GM23338 (cell line): ENCODE results near the gene AOC3. TPM values are rescaled to one million over a fixed set of nuclear protein-coding genes. Genes with fewer than 3 reads are reported as not detected.

Experiments used
- ATAC-seq: fragments of 200-7000 bp; cut with Tn5 transposase; 3 replicates; pipeline ENCODE4 v1.9.1; 2020
- DNase-seq: peaks from one replicate; pipeline ENCODE4 v3.0.0-alpha.2; 2015; ENCODE audit warnings: low spot score
- H2AFZ ChIP-seq: fragments of 200-600 bp; sonication (generic); 2 replicates; pipeline ENCODE4 v1.8.0; 2016; ENCODE audit warnings: antibody characterized with exemption, mild to moderate bottlenecking, moderate library complexity
- H3F3A ChIP-seq: fragments of 200-600 bp; sonication (generic); replicated peaks from 2 replicates; pipeline ENCODE4 v1.8.0; 2017; ENCODE audit warnings: antibody characterized with exemption, mixed run types, low read depth
- H3K27ac ChIP-seq: fragments of 200-600 bp; sonication (generic); 2 replicates; pipeline ENCODE4 v1.6.1; 2016; ENCODE audit warnings: low read depth
- H3K27me3 ChIP-seq: fragments of 200-600 bp; sonication (generic); 2 replicates; pipeline ENCODE4 v1.8.0; 2016; ENCODE audit warnings: mild to moderate bottlenecking, mixed run types, moderate library complexity; ENCODE audit not compliant: insufficient read depth
- H3K36me3 ChIP-seq: fragments of 200-600 bp; sonication (generic); 2 replicates; pipeline ENCODE4 v1.8.0; 2016; ENCODE audit warnings: mild to moderate bottlenecking; ENCODE audit not compliant: insufficient read depth
- H3K4me1 ChIP-seq: fragments of 200-600 bp; sonication (generic); 2 replicates; pipeline ENCODE4 v1.8.0; 2016; ENCODE audit warnings: mild to moderate bottlenecking, moderate library complexity; ENCODE audit not compliant: insufficient read depth
- H3K4me2 ChIP-seq: fragments of 200-600 bp; sonication (generic); 2 replicates; pipeline ENCODE4 v1.7.1; 2017; ENCODE audit warnings: mixed run types
- H3K4me3 ChIP-seq: fragments of 200-600 bp; sonication (generic); 2 replicates; pipeline ENCODE4 v1.6.1; 2016; ENCODE audit warnings: mixed run types
- H3K79me2 ChIP-seq: fragments of 200-600 bp; sonication (generic); replicated peaks from 2 replicates; pipeline ENCODE4 v1.8.0; 2017; ENCODE audit warnings: mild to moderate bottlenecking; ENCODE audit not compliant: insufficient read depth
- H3K9me2 ChIP-seq: fragments of 200-600 bp; sonication (generic); 2 replicates; pipeline ENCODE4 v1.8.0; 2017; ENCODE audit not compliant: insufficient read depth
- H4K20me1 ChIP-seq: fragments of 200-600 bp; sonication (generic); replicated peaks from 2 replicates; pipeline ENCODE4 v1.8.0; 2017; ENCODE audit warnings: mild to moderate bottlenecking; ENCODE audit not compliant: insufficient read depth
- H3K27ac Mint-ChIP-seq: 2 replicates; pipeline ENCODE4 v1.8.0; 2020; ENCODE audit warnings: inconsistent platforms, mild to moderate bottlenecking, moderate library complexity, mixed read lengths
- H3K27me3 Mint-ChIP-seq: 3 replicates; pipeline ENCODE4 v1.8.0; 2022; ENCODE audit warnings: low read depth, mild to moderate bottlenecking, moderate library complexity, mixed read lengths, inconsistent platforms; ENCODE audit not compliant: insufficient read depth, poor library complexity
- H3K36me3 Mint-ChIP-seq: 3 replicates; pipeline ENCODE4 v1.8.0; 2021; ENCODE audit warnings: low read depth, mild to moderate bottlenecking, inconsistent platforms, moderate library complexity, mixed read lengths
- H3K4me1 Mint-ChIP-seq: 3 replicates; pipeline ENCODE4 v1.8.0; 2020; ENCODE audit warnings: mild to moderate bottlenecking, inconsistent platforms, mixed read lengths
- H3K4me3 Mint-ChIP-seq: 3 replicates; pipeline ENCODE4 v1.8.0; 2021; ENCODE audit warnings: moderate library complexity, mild to moderate bottlenecking, inconsistent platforms, mixed read lengths
- H3K9me3 Mint-ChIP-seq: 3 replicates; pipeline ENCODE4 v1.8.0; 2020; ENCODE audit warnings: moderate library complexity, mild to moderate bottlenecking, inconsistent platforms, mixed read lengths
- CREB1 ChIP-seq: fragments of 250-450 bp; sonication (Bioruptor Pico); IDR thresholded peaks from 2 replicates; pipeline ENCODE4 v1.5.0; 2020; ENCODE audit warnings: low read depth, mild to moderate bottlenecking, moderate library complexity
- ETS1 ChIP-seq: IDR thresholded peaks from 2 replicates; pipeline ENCODE4 v1.6.1; 2016; ENCODE audit warnings: antibody characterized with exemption
- EZH2 ChIP-seq: fragments of 200-600 bp; sonication (generic); IDR thresholded peaks from one replicate; pipeline ENCODE4 v1.8.0; 2017; ENCODE audit warnings: antibody characterized with exemption, mild to moderate bottlenecking, low read depth; ENCODE audit not compliant: unreplicated experiment
- EZH2phosphoT487 ChIP-seq: fragments of 200-600 bp; sonication (generic); IDR thresholded peaks from one replicate; pipeline ENCODE4 v1.8.1; 2018; ENCODE audit warnings: antibody characterized with exemption; ENCODE audit not compliant: unreplicated experiment
- JUNB ChIP-seq: IDR thresholded peaks from one replicate; pipeline ENCODE4 v1.6.1; 2016; ENCODE audit warnings: antibody characterized with exemption; ENCODE audit not compliant: unreplicated experiment
- NANOG ChIP-seq: IDR thresholded peaks from 2 replicates; pipeline ENCODE4 v1.6.1; 2016; ENCODE audit warnings: antibody characterized with exemption, borderline replicate concordance
- POLR2AphosphoS5 ChIP-seq: IDR thresholded peaks from 2 replicates; pipeline ENCODE4 v1.6.1; 2016; ENCODE audit warnings: antibody characterized with exemption, low read depth
- ZNF114 ChIP-seq: fragments of 250-450 bp; sonication (Bioruptor Pico); IDR thresholded peaks from 2 replicates; pipeline ENCODE4 v1.5.0; 2020; ENCODE audit warnings: mild to moderate bottlenecking, moderate library complexity
- ZNF331 ChIP-seq: fragments of 250-450 bp; sonication (Bioruptor Pico); IDR thresholded peaks from 2 replicates; pipeline ENCODE4 v1.5.0; 2020; ENCODE audit warnings: low read depth, mild to moderate bottlenecking, moderate library complexity
- ZNF462 ChIP-seq: fragments of 250-450 bp; sonication (Bioruptor Pico); IDR thresholded peaks from 2 replicates; pipeline ENCODE4 v1.5.0; 2020; ENCODE audit warnings: mild to moderate bottlenecking, moderate library complexity
- polyA plus RNA-seq: library from polyadenylated mRNA; unstranded; fragments of >200 nt; fragmentation: Nextera tagmentation; extraction: Ambion mirVana; gene quantifications from 2 replicates; pipeline ENCODE4 v1.2.1, GENCODE V29; 2016
- total RNA-seq: library from RNA; depleted of rRNA; stranded (reverse); fragments of >200 nt; shearing (Covaris generic); gene quantifications from 2 replicates; pipeline ENCODE4 v1.2.3, GENCODE V29; 2014

The AOC3 gene
- total and polyA plus RNA-seq, 2 experiments from 2014 or later, result 1.4 to 1.7 TPM

GRCh38 chr17:42852351-42852750 lies 1.4 kb downstream of the AOC3 start (continued):
- TF ChIP-seq ZNF462 (CRISPR knock-in tag), result no peak

GRCh38 chr17:42853004-42853403 lies 2.0 kb downstream of the AOC3 start:
- peaks cover 2% of the 10 kb centered on the region; the same call in 1 of the 3 replicates for H3K4me1 Mint-ChIP-seq
- no peaks in the 10 kb centered on the region; the same call in 1 of the 2 replicates for H4K20me1 ChIP-seq
- H3K36me3 ChIP-seq, result no peaks in the 10 kb centered on the region
- H3K27me3 ChIP-seq, result no peaks in the 10 kb centered on the region
- no peak overlapping the region for H3K27ac Mint-ChIP-seq
- no peak overlapping the region for H3K4me3 Mint-ChIP-seq
- no peaks in the 10 kb centered on the region; the same call in 1 of the 3 replicates for H3K9me3 Mint-ChIP-seq
- no peak overlapping the region for H3K27ac ChIP-seq
- ATAC-seq, result no peak
- no peaks in the 10 kb centered on the region; the same call in 1 of the 3 replicates for H3K36me3 Mint-ChIP-seq
- no peaks in the 10 kb centered on the region for H3K79me2 ChIP-seq
- no peak overlapping the region for H3K4me2 ChIP-seq
- no peaks in the 10 kb centered on the region for H3K4me1 ChIP-seq
- DNase-seq, result no peak
- H3K27me3 Mint-ChIP-seq, result peaks cover 4% of the 10 kb centered on the region
- no peak overlapping the region for H3K4me3 ChIP-seq
- no peaks in the 10 kb centered on the region for H3F3A ChIP-seq
- H2AFZ ChIP-seq, result no peak overlapping the region
- H3K9me2 ChIP-seq, result no peaks in the 10 kb centered on the region
- TF ChIP-seq POLR2AphosphoS5, result no peak
- TF ChIP-seq ZNF331 (CRISPR knock-in tag), result no peak
- TF ChIP-seq CREB1 (CRISPR knock-in tag), result no peak
- no peak for TF ChIP-seq EZH2phosphoT487
- no peak for TF ChIP-seq EZH2
- no peak for TF ChIP-seq NANOG
- no peak for TF ChIP-seq JUNB
- TF ChIP-seq ZNF114 (CRISPR knock-in tag), result no peak
- TF ChIP-seq ZNF462 (CRISPR knock-in tag), result no peak
- no peak for TF ChIP-seq ETS1
